PC-9 (cell line): ENCODE results near the gene THADA. TPM values are rescaled to one million over a fixed set of nuclear protein-coding genes. Genes with fewer than 3 reads are reported as not detected.

ENCODE experiments used
- BruUV-seq: library from RNA; stranded (reverse); fragments of 400-500 nt; replicated peaks from 2 replicates; lab custom pipeline; 2021; lab: Mats Ljungman, UMichigan
- CTCF ChIA-PET: fragments of 300-600 bp; sonication (Branson Sonifier 250); formaldehyde crosslinking; loops from one replicate; lab custom pipeline; 2022; ENCODE audit warnings: antibody characterized with exemption; lab: Charles Lee
- POLR2A ChIA-PET: fragments of 300-600 bp; sonication (Branson Sonifier 250); formaldehyde crosslinking; loops from one replicate; lab custom pipeline; 2022; ENCODE audit warnings: antibody characterized with exemption; ENCODE audit not compliant: unreplicated experiment; lab: Charles Lee
- DNase-seq, 2 experiments: peaks; one replicate each; pipeline versions ENCODE4 v3.0.0 to v3.0.0-alpha.2; 2015 to 2022; ENCODE audit warnings: mixed read lengths in 1 of 2
- H2AFZ ChIP-seq: fragments of 200-600 bp; sonication (generic); 2 replicates; pipeline ENCODE4 v1.8.1; 2017; ENCODE audit warnings: antibody characterized with exemption
- H3F3A ChIP-seq: fragments of 200-600 bp; sonication (generic); 2 replicates; pipeline ENCODE4 v1.8.1; 2017; ENCODE audit warnings: antibody characterized with exemption, mild to moderate bottlenecking, low read depth; ENCODE audit not compliant: insufficient read depth
- H3K27ac ChIP-seq: fragments of 200-600 bp; sonication (generic); 2 replicates; pipeline ENCODE4 v1.6.1; 2016; ENCODE audit warnings: mixed run types
- H3K27me3 ChIP-seq: fragments of 200-600 bp; sonication (generic); 2 replicates; pipeline ENCODE4 v1.6.1; 2016; ENCODE audit warnings: low read depth, mixed run types; ENCODE audit not compliant: insufficient read depth
- H3K36me3 ChIP-seq: fragments of 200-600 bp; sonication (generic); 2 replicates; pipeline ENCODE4 v1.6.1; 2016; ENCODE audit warnings: low read depth, mixed run types
- H3K4me1 ChIP-seq: fragments of 200-600 bp; sonication (generic); replicated peaks from 2 replicates; pipeline ENCODE4 v1.6.1; 2016; ENCODE audit warnings: mixed run types; ENCODE audit not compliant: insufficient read depth
- H3K4me2 ChIP-seq: fragments of 200-600 bp; sonication (generic); 2 replicates; pipeline ENCODE4 v1.6.1; 2017; ENCODE audit warnings: mixed run types
- H3K4me3 ChIP-seq: fragments of 200-600 bp; sonication (generic); 2 replicates; pipeline ENCODE4 v1.6.1; 2016; ENCODE audit warnings: mixed run types
- H3K79me2 ChIP-seq: fragments of 200-600 bp; sonication (generic); 2 replicates; pipeline ENCODE4 v1.6.1; 2017; ENCODE audit warnings: low read depth, mixed run types
- H3K9me2 ChIP-seq: fragments of 200-600 bp; sonication (generic); 2 replicates; pipeline ENCODE4 v1.8.1; 2017; ENCODE audit warnings: mild to moderate bottlenecking; ENCODE audit not compliant: insufficient read depth
- H3K9me3 ChIP-seq: fragments of 200-600 bp; sonication (generic); 2 replicates; pipeline ENCODE4 v1.8.1; 2016; ENCODE audit warnings: low read depth; ENCODE audit not compliant: insufficient read depth
- H4K20me1 ChIP-seq: fragments of 200-600 bp; sonication (generic); 2 replicates; pipeline ENCODE4 v1.8.1; 2017; ENCODE audit not compliant: insufficient read depth
- CTCF ChIP-seq: fragments of 200-600 bp; sonication (generic); conservative IDR thresholded peaks from 2 replicates; pipeline ENCODE4 v1.6.1; 2017; ENCODE audit warnings: mixed run types, antibody characterized with exemption, mild to moderate bottlenecking, moderate library complexity
- EZH2 ChIP-seq: fragments of 200-600 bp; sonication (generic); IDR thresholded peaks from 2 replicates; pipeline ENCODE4 v1.8.0; 2017; ENCODE audit warnings: antibody characterized with exemption, low read depth
- intact Hi-C: fragments of 100-400 bp; cut with micrococcal nuclease; formaldehyde crosslinking; loops from one replicate; pipeline ENCODE4 v1.10.0; 2022; ENCODE audit not compliant: unreplicated experiment
- total RNA-seq: library from RNA; stranded (reverse); gene quantifications from 2 replicates; pipeline ENCODE4 v1.2.3, GENCODE V29; 2021

Gene THADA
- total RNA-seq, 1 experiment from 2014 or later, result 28.1 TPM

- H3K4me1 ChIP-seq, result peaks cover 25% of the 10 kb centered on the region
- peak overlapping the region; percentile 1; the same call in 1 of the 2 replicates for H3K4me3 ChIP-seq
- H3K27ac ChIP-seq, result peak overlapping the region; percentile 54
- peak in 1 of 2 experiments; percentile 99 for DNase-seq
- POLR2A ChIA-PET, result no interaction called here
- intact Hi-C loops, result no loop called here
- no peaks in the 10 kb centered on the region for H3K36me3 ChIP-seq
- no peak overlapping the region; the same call in 1 of the 2 replicates for H2AFZ ChIP-seq
- H4K20me1 ChIP-seq, result no peaks in the 10 kb centered on the region; the same call in 1 of the 2 replicates
- BruUV-seq, result no TSS peak
- H3K27me3 ChIP-seq, result peaks cover 7% of the 10 kb centered on the region; the same call in 1 of the 2 replicates
- peaks cover 18% of the 10 kb centered on the region for H3F3A ChIP-seq
- H3K79me2 ChIP-seq, result no peaks in the 10 kb centered on the region
- TF ChIP-seq EZH2 (no peak), CTCF (no peak)
- H3K9me2 ChIP-seq, result no peaks in the 10 kb centered on the region
- peak overlapping the region; percentile 55 for H3K4me2 ChIP-seq
- H3K9me3 ChIP-seq, result no peaks in the 10 kb centered on the region
- CTCF ChIA-PET, result no interaction called here
Observed at GRCh38 chr2:43634604-43635306, 38.9 kb upstream of the THADA start.

- BruUV-seq, result no TSS peak
- H3F3A ChIP-seq, result peaks cover 18% of the 10 kb centered on the region
- no peak overlapping the region for H3K27ac ChIP-seq
- no peaks in the 10 kb centered on the region for H3K9me2 ChIP-seq
- intact Hi-C loops, result no loop called here
- H3K27me3 ChIP-seq, result no peaks in the 10 kb centered on the region
- POLR2A ChIA-PET, result no interaction called here
- H3K4me1 ChIP-seq, result peaks cover 23% of the 10 kb centered on the region
- H4K20me1 ChIP-seq, result no peaks in the 10 kb centered on the region
- CTCF ChIA-PET, result no interaction called here
- TF ChIP-seq CTCF (no peak), EZH2 (no peak)
- H3K4me2 ChIP-seq, result no peak overlapping the region
- H2AFZ ChIP-seq, result no peak overlapping the region
- H3K4me3 ChIP-seq, result no peak overlapping the region
- no peaks in the 10 kb centered on the region for H3K36me3 ChIP-seq
- H3K9me3 ChIP-seq, result no peaks in the 10 kb centered on the region
- H3K79me2 ChIP-seq, result no peaks in the 10 kb centered on the region
- DNase-seq, result no peak
Observed at GRCh38 chr2:43631618-43632317, 35.9 kb upstream of the THADA start.

GRCh38 chr2:43622931-43623451 lies 27.2 kb upstream of the THADA start:
- Histone ChIP-seq H3K9me3 (no peaks in the 10 kb centered on the region), H2AFZ (no peak overlapping the region), H3K36me3 (no peaks in the 10 kb centered on the region), H4K20me1 (no peaks in the 10 kb centered on the region), H3K27ac (no peak overlapping the region), H3K4me2 (no peak overlapping the region), H3F3A (no peaks in the 10 kb centered on the region), H3K4me3 (no peak overlapping the region), H3K27me3 (no peaks in the 10 kb centered on the region), H3K79me2 (no peaks in the 10 kb centered on the region), H3K9me2 (no peaks in the 10 kb centered on the region), H3K4me1 (no peaks in the 10 kb centered on the region)
- DNase-seq, result no peak
- TF ChIP-seq EZH2 (no peak), CTCF (no peak)
- intact Hi-C loops, result no loop called here
- no TSS peak for BruUV-seq
- CTCF ChIA-PET, result no interaction called here
- POLR2A ChIA-PET, result no interaction called here
